A549 (cell line): ENCODE measurements around the gene TES. TPM values are rescaled to one million over a fixed set of nuclear protein-coding genes. Genes with fewer than 3 reads are reported as not detected.
"Not testable (repeated sequence)": the region's sequence is repeated elsewhere in the genome, so short reads cannot be mapped to it uniquely, and the experiment has no call there.

Source experiments
- ATAC-seq, 2 experiments: fragments of 200-7000 bp in 1 of 2; fragments of >200 bp in 1 of 2; cut with Nextera tagmentation in 1 of 2; cut with Tn5 transposase in 1 of 2; 3 replicates each; pipeline versions ENCODE4 v1.8.0 to v1.9.1; 2018 to 2020; ENCODE audit warnings: mild to moderate bottlenecking in 1 of 2, moderate library complexity in 1 of 2
- CTCF ChIA-PET: fragments of 300-600 bp; sonication (Branson Sonifier 250); formaldehyde crosslinking; extraction: SDS; loops from one replicate; lab custom pipeline; 2021; ENCODE audit warnings: antibody characterized with exemption, inconsistent platforms; lab: Yijun Ruan, JAX
- POLR2A ChIA-PET: fragments of 350-600 bp; formaldehyde crosslinking; extraction: SDS; loops from one replicate; lab custom pipeline; 2021; ENCODE audit warnings: antibody characterized with exemption, inconsistent platforms; lab: Yijun Ruan, JAX
- DNase-seq, 2 experiments: peaks; one replicate each; pipeline versions ENCODE4 v3.0.0 to v3.0.0-alpha.2; 2011 to 2016; ENCODE audit warnings: low read depth in 1 of 2, low spot score in 1 of 2
- FAIRE-seq: peaks from 2 replicates; lab custom pipeline; 2011; peaks lifted over from hg19 to GRCh38; lab: Jason Lieb, UNC
- H3K27ac ChIP-seq, 2 experiments: fragments of >200 bp; sonication (Bioruptor Twin); formaldehyde crosslinking; 3 replicates each; pipeline ENCODE4 v1.5.1; 2016 to 2017
- H3K4me1 ChIP-seq: fragments of >200 bp; sonication (Bioruptor Twin); formaldehyde crosslinking; 3 replicates; pipeline ENCODE4 v1.6.1; 2016
- H3K4me2 ChIP-seq: fragments of >200 bp; sonication (Bioruptor Twin); formaldehyde crosslinking; 3 replicates; pipeline ENCODE4 v1.6.1; 2016
- H3K4me3 ChIP-seq: fragments of >200 bp; sonication (Bioruptor Twin); formaldehyde crosslinking; 3 replicates; pipeline ENCODE4 v1.5.1; 2016
- H3K9me3 ChIP-seq: fragments of >200 bp; sonication (Bioruptor Twin); formaldehyde crosslinking; 3 replicates; pipeline ENCODE4 v1.6.1; 2016
- BHLHE40 ChIP-seq: IDR thresholded peaks from 2 replicates; pipeline ENCODE4 v1.6.1; 2012; ENCODE audit warnings: low read depth, low read length, inconsistent platforms
- CHD4 ChIP-seq: fragments of 200-600 bp; sonication (generic); IDR thresholded peaks from 2 replicates; pipeline ENCODE4 v1.6.1; 2016; ENCODE audit warnings: antibody characterized with exemption, mild to moderate bottlenecking, borderline replicate concordance
- E2F6 ChIP-seq: IDR thresholded peaks from 2 replicates; pipeline ENCODE4 v1.6.1; 2012; ENCODE audit warnings: low read depth, borderline replicate concordance
- ELK1 ChIP-seq: fragments of 150-350 bp; IDR thresholded peaks from 2 replicates; pipeline ENCODE4 v1.6.1; 2014; ENCODE audit warnings: low read depth, mild to moderate bottlenecking, low read length
- ESRRA ChIP-seq: fragments of 150-350 bp; IDR thresholded peaks from 2 replicates; pipeline ENCODE4 v1.6.1; 2014; ENCODE audit warnings: mild to moderate bottlenecking, low read length, borderline replicate concordance
- JUNB ChIP-seq: fragments of >200 bp; sonication (Bioruptor Twin); formaldehyde crosslinking; IDR thresholded peaks from 2 replicates; pipeline ENCODE4 v1.6.1; 2016
- KDM5A ChIP-seq: fragments of 200-600 bp; sonication (generic); IDR thresholded peaks from 2 replicates; pipeline ENCODE4 v1.6.1; 2016; ENCODE audit warnings: antibody characterized with exemption, mild to moderate bottlenecking
- MYC ChIP-seq: IDR thresholded peaks from 2 replicates; pipeline ENCODE4 v1.6.1; 2012; ENCODE audit warnings: mild to moderate bottlenecking, inconsistent platforms, low read length, improper control_type of control experiment, borderline replicate concordance
- NPAS2 ChIP-seq: fragments of 250-450 bp; sonication (Bioruptor Pico); IDR thresholded peaks from 2 replicates; pipeline ENCODE4 v1.8.0; 2022; ENCODE audit warnings: mild to moderate bottlenecking, moderate library complexity, borderline replicate concordance
- NR3C1 ChIP-seq: fragments of >200 bp; sonication (Bioruptor Twin); formaldehyde crosslinking; IDR thresholded peaks from 3 replicates; pipeline ENCODE4 v1.6.1; 2017
- POLR2AphosphoS2 ChIP-seq: conservative IDR thresholded peaks from 2 replicates; pipeline ENCODE4 v1.6.1; 2012; ENCODE audit warnings: low read length, improper control_type of control experiment, inconsistent platforms
- RAD21 ChIP-seq, 2 experiments: fragments of >200 bp in 1 of 2; sonication (Bioruptor Twin) in 1 of 2; formaldehyde crosslinking in 1 of 2; IDR thresholded peaks in 1 of 2; conservative IDR thresholded peaks in 1 of 2; 2 replicates in 1 of 2; 3 replicates in 1 of 2; pipeline ENCODE4 v1.6.1; 2012 to 2018; ENCODE audit warnings: inconsistent platforms in 1 of 2
- RARB ChIP-seq: fragments of 250-450 bp; sonication (Bioruptor Pico); IDR thresholded peaks from 2 replicates; pipeline ENCODE4 v1.8.0; 2021; ENCODE audit warnings: mild to moderate bottlenecking, moderate library complexity
- SMC3 ChIP-seq: fragments of >200 bp; sonication (Bioruptor Twin); formaldehyde crosslinking; IDR thresholded peaks from 3 replicates; pipeline ENCODE4 v1.6.1; 2018; ENCODE audit warnings: inconsistent platforms
- SREBF2 ChIP-seq: fragments of 450-650 bp; IDR thresholded peaks from 2 replicates; pipeline ENCODE4 v1.6.1; 2014; ENCODE audit warnings: mild to moderate bottlenecking, moderate library complexity
- TP53 ChIP-seq: fragments of 250-450 bp; sonication (Bioruptor Pico); IDR thresholded peaks from 2 replicates; pipeline ENCODE4 v1.5.0; 2021; ENCODE audit warnings: mild to moderate bottlenecking, moderate library complexity
- WGBS: methylation state at CpG from one replicate; pipeline ENCODE4 v1.1.6; 2017; ENCODE audit errors: missing lambda C conversion rate; 5-methylcytosine and 5-hydroxymethylcytosine counted together
- polyA plus RNA-seq, 4 experiments: library from polyadenylated mRNA; depleted of rRNA in 3 of 4; stranded (reverse); fragments of >200 nt; fragmentation: RNase III in 1 of 4; extraction: RNeasy Plus Mini Kit Qiagen cat#74134 plus additional on column Dnase treatment in 1 of 4; gene quantifications; 2 replicates in 3 of 4; 3 replicates in 1 of 4; pipeline ENCODE4 v1.2.3, GENCODE V29; 2011 to 2017
- TF ChIP-seq, protein P1 (sequence below): fragments of >200 bp; sonication (Bioruptor Twin); formaldehyde crosslinking; IDR thresholded peaks from 3 replicates; pipeline ENCODE4 v1.5.1; 2016
- TF ChIP-seq, protein P2 (sequence below): fragments of >200 bp; sonication (Bioruptor Twin); formaldehyde crosslinking; IDR thresholded peaks from 2 replicates; pipeline ENCODE4 v1.6.1; 2016

The TES gene
- polyA plus RNA-seq, 2 of the 4 experiments (the other 2 are of a cell fraction), result 45.9 to 134 TPM

DNA sequence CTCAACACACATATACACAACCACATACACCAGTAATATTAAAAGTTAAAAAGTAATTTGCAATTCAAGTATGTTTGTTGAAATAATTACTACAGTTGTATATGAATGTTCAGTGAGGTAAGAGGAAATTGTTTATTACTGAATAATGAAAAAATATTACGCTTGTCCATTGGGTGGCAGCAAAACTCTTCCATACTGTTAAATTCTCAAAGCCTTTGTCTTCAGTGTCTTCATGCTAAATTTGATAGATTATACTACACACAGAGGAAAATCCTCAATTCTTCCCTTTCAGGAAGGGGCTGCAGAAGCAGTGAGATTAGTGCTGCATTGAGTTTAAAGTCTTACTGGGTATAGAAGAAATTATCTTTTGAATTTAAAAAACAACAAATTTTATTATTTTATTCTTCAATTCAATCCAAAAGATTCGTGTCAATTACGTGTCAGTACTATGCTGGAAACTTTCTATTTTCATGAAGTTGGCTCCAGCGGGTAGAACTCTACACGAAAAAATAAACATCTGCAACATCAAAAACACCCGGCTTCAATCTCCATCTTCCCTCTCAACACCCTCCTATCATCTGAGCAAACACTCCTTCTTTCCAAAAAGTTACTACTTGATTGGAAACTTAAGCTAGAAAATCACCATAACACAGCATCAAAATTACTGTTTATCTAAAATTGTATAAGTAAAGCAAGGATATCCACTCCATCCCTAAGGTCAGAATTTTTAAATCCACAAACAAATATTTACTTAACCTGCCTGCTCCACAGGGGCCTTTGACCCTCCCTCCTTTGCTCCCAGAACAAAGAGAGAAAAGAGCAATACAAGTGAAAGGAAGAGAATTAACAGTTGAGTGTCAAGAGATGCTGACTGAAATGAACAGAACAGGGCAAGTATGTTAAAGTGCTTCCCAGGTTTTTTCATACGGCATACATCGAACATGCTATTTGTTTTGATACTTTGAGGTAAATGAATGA lies 37.0 kb upstream of the TES start:
- FAIRE-seq, result no peak
- no peaks in the 10 kb centered on the region; the same call in 2 of the 3 replicates for H3K9me3 ChIP-seq
- peaks cover 56% of the 10 kb centered on the region for H3K4me1 ChIP-seq
- ChIA-PET CTCF (interaction anchor here (0.6 to 5.9 kb wide), 47 partner anchors 10 to 1980 kb away, joined by 3 to 59 read pairs (median 4); no protein-coding TSS in a partner anchor), POLR2A (no interaction called here)
- H3K4me2 ChIP-seq, result 0 out of 3 replicates have a peak overlapping the region, but pooled peaks have one; percentile 17
- H3K27ac ChIP-seq, result peak overlapping the region in 1 of 2 experiments; percentile 36; a peak in 1 of 6 replicates
- WGBS, result 56% methylated on average over 8 of the region's 8 CpGs
- peak; percentile 16 to 50; a peak in 3 of 6 replicates for ATAC-seq
- H3K4me3 ChIP-seq, result no peak overlapping the region
- peak; percentile 85 for TF ChIP-seq SMC3
- no peak for TF ChIP-seq ESRRA
- TF ChIP-seq SREBF2, result no peak
- peak; percentile 92 for TF ChIP-seq RAD21 (conservative IDR thresholded peaks at IDR 0.05 in 1 of 2, IDR thresholded peaks at IDR 0.05 in 1 of 2)
- TF ChIP-seq, protein P1, sequence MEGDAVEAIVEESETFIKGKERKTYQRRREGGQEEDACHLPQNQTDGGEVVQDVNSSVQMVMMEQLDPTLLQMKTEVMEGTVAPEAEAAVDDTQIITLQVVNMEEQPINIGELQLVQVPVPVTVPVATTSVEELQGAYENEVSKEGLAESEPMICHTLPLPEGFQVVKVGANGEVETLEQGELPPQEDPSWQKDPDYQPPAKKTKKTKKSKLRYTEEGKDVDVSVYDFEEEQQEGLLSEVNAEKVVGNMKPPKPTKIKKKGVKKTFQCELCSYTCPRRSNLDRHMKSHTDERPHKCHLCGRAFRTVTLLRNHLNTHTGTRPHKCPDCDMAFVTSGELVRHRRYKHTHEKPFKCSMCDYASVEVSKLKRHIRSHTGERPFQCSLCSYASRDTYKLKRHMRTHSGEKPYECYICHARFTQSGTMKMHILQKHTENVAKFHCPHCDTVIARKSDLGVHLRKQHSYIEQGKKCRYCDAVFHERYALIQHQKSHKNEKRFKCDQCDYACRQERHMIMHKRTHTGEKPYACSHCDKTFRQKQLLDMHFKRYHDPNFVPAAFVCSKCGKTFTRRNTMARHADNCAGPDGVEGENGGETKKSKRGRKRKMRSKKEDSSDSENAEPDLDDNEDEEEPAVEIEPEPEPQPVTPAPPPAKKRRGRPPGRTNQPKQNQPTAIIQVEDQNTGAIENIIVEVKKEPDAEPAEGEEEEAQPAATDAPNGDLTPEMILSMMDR, result peak; percentile 86
- peak; percentile 21 to 73 for DNase-seq

- POLR2A ChIA-PET, H3K4me2 ChIP-seq, H3K9me3 ChIP-seq, ATAC-seq, H3K27ac ChIP-seq, H3K4me3 ChIP-seq, FAIRE-seq, DNase-seq: not testable (repeated sequence)
- H3K4me1 ChIP-seq, result peaks cover 39% of the 10 kb centered on the region
- CTCF ChIA-PET, result interaction anchor here (0.8 to 5.9 kb wide), 9 partner anchors 12 to 417 kb away, joined by 3 to 59 read pairs (median 6); no protein-coding TSS in a partner anchor
- 86% methylated on average over 3 of the region's 3 CpGs for WGBS
Measured at GRCh38 chr7:116175095-116175494, 35.2 kb upstream of the TES start.

- Histone ChIP-seq H3K4me2 (peak overlapping the region; percentile 43), H3K9me3 (no peaks in the 10 kb centered on the region; the same call in 2 of the 3 replicates), H3K4me1 (peaks cover 34% of the 10 kb centered on the region), H3K4me3 (no peak overlapping the region), H3K27ac (peak overlapping the region; percentile 15 to 20; a peak in 3 of 6 replicates)
- CTCF ChIA-PET, result interaction anchor here (1.1 to 14.5 kb wide), 8 partner anchors 10 to 415 kb away, joined by 4 to 385 read pairs (median 6); no protein-coding TSS in a partner anchor
- WGBS, result 85% methylated on average over 2 of the region's 2 CpGs
- TF ChIP-seq, protein P1, result no peak
- TF ChIP-seq NR3C1, result no peak
- no peak for TF ChIP-seq JUNB
- no peak for TF ChIP-seq TP53 (CRISPR knock-in tag)
- no peak for TF ChIP-seq NPAS2 (CRISPR knock-in tag)
- no peak for TF ChIP-seq KDM5A
- TF ChIP-seq SMC3, result no peak
- TF ChIP-seq MYC, result no peak
- TF ChIP-seq POLR2AphosphoS2, result no peak
- no peak for TF ChIP-seq ELK1
- TF ChIP-seq, protein P2, sequence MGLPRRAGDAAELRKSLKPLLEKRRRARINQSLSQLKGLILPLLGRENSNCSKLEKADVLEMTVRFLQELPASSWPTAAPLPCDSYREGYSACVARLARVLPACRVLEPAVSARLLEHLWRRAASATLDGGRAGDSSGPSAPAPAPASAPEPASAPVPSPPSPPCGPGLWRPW, result no peak
- no peak for TF ChIP-seq BHLHE40
- TF ChIP-seq E2F6, result no peak
- no peak for TF ChIP-seq RARB (CRISPR knock-in tag)
- no peak for TF ChIP-seq CHD4
- POLR2A ChIA-PET, result interaction anchor here (1.5 kb wide), 1 partner anchor 59 kb away, joined by 3 read pairs; no protein-coding TSS in a partner anchor
- ATAC-seq (no peak), FAIRE-seq (no peak), DNase-seq (no peak)
Measured at GRCh38 chr7:116176226-116176625, 34.1 kb upstream of the TES start.
